Mononuclear cell (primary cell): ENCODE measurements around the gene CA4. TPM values are rescaled to one million over a fixed set of nuclear protein-coding genes. Genes with fewer than 3 reads are reported as not detected.

Experiments
- H3K27me3 ChIP-seq: 2 replicates; pipeline ENCODE4 v1.6.0; 2011; ENCODE audit warnings: low read length, control low read depth; ENCODE audit not compliant: insufficient read depth
- H3K4me1 ChIP-seq: 2 replicates; pipeline ENCODE4 v1.5.1; 2011; ENCODE audit warnings: mild to moderate bottlenecking, low read length, control low read depth; ENCODE audit not compliant: insufficient read depth
- H3K4me3 ChIP-seq: 2 replicates; pipeline ENCODE4 v1.5.1; 2011; ENCODE audit warnings: mild to moderate bottlenecking, low read length, moderate library complexity
- H3K9me3 ChIP-seq: 2 replicates; pipeline ENCODE4 v1.5.1; 2011; ENCODE audit warnings: low read depth, mild to moderate bottlenecking, control low read depth, low read length
- total RNA-seq: library from RNA; depleted of rRNA; stranded (reverse); fragments of >200 nt; gene quantifications from one replicate; pipeline ENCODE4 v1.2.3, GENCODE V29; 2012

CA4 gene
- total RNA-seq, 1 donor = not detected

- peaks cover 7% of the 10 kb centered on the region for H3K4me1 ChIP-seq
- no peaks in the 10 kb centered on the region for H3K9me3 ChIP-seq
- H3K27me3 ChIP-seq = no peaks in the 10 kb centered on the region
- H3K4me3 ChIP-seq = no peak overlapping the region
Measured at GRCh38 chr17:60158751-60159478, 9.1 kb downstream of the CA4 start.

- H3K9me3 ChIP-seq = no peaks in the 10 kb centered on the region
- H3K4me1 ChIP-seq = peaks cover 7% of the 10 kb centered on the region
- no peaks in the 10 kb centered on the region for H3K27me3 ChIP-seq
- H3K4me3 ChIP-seq = no peak overlapping the region
Measured at GRCh38 chr17:60159479-60159866, 9.7 kb downstream of the CA4 start.

GRCh38 chr17:60160829-60161501, 11.2 kb downstream of the CA4 start:
- H3K4me3 ChIP-seq = no peak overlapping the region
- no peaks in the 10 kb centered on the region for H3K27me3 ChIP-seq
- H3K9me3 ChIP-seq = no peaks in the 10 kb centered on the region
- peaks cover 7% of the 10 kb centered on the region for H3K4me1 ChIP-seq

GRCh38 chr17:60161598-60162330, 12.0 kb downstream of the CA4 start:
- no peaks in the 10 kb centered on the region for H3K9me3 ChIP-seq
- H3K27me3 ChIP-seq = no peaks in the 10 kb centered on the region
- H3K4me3 ChIP-seq = no peak overlapping the region
- peaks cover 7% of the 10 kb centered on the region for H3K4me1 ChIP-seq

- Histone ChIP-seq H3K4me3 (no peak overlapping the region), H3K4me1 (peaks cover 7% of the 10 kb centered on the region), H3K27me3 (no peaks in the 10 kb centered on the region), H3K9me3 (no peaks in the 10 kb centered on the region)
Measured at GRCh38 chr17:60163108-60163784, 13.5 kb downstream of the CA4 start.

- Histone ChIP-seq H3K9me3 (no peaks in the 10 kb centered on the region), H3K4me3 (no peak overlapping the region), H3K27me3 (no peaks in the 10 kb centered on the region), H3K4me1 (peaks cover 7% of the 10 kb centered on the region)
Measured at GRCh38 chr17:60164164-60164563, 14.4 kb downstream of the CA4 start.

- peaks cover 8% of the 10 kb centered on the region for H3K4me1 ChIP-seq
- H3K27me3 ChIP-seq = no peaks in the 10 kb centered on the region
- H3K4me3 ChIP-seq = no peak overlapping the region
- H3K9me3 ChIP-seq = no peaks in the 10 kb centered on the region
Measured at GRCh38 chr17:60164697-60165096, 14.9 kb downstream of the CA4 start.

GRCh38 chr17:60165223-60165622, 15.4 kb downstream of the CA4 start:
- no peaks in the 10 kb centered on the region for H3K27me3 ChIP-seq
- H3K4me1 ChIP-seq = peaks cover 14% of the 10 kb centered on the region
- H3K4me3 ChIP-seq = no peak overlapping the region
- H3K9me3 ChIP-seq = no peaks in the 10 kb centered on the region

GRCh38 chr17:60165971-60166370, 16.2 kb downstream of the CA4 start:
- H3K27me3 ChIP-seq = no peaks in the 10 kb centered on the region
- peaks cover 21% of the 10 kb centered on the region for H3K4me1 ChIP-seq
- H3K4me3 ChIP-seq = no peak overlapping the region
- no peaks in the 10 kb centered on the region for H3K9me3 ChIP-seq

- peaks cover 18% of the 10 kb centered on the region for H3K4me1 ChIP-seq
- H3K27me3 ChIP-seq = no peaks in the 10 kb centered on the region
- no peaks in the 10 kb centered on the region for H3K9me3 ChIP-seq
- no peak overlapping the region for H3K4me3 ChIP-seq
Measured at GRCh38 chr17:60167065-60167741, 17.4 kb downstream of the CA4 start.

- peaks cover 17% of the 10 kb centered on the region for H3K4me1 ChIP-seq
- H3K27me3 ChIP-seq = no peaks in the 10 kb centered on the region
- no peaks in the 10 kb centered on the region for H3K9me3 ChIP-seq
- H3K4me3 ChIP-seq = no peak overlapping the region
Measured at GRCh38 chr17:60168654-60169053, 18.9 kb downstream of the CA4 start.

GRCh38 chr17:60169921-60170817, 20.4 kb downstream of the CA4 start:
- no peaks in the 10 kb centered on the region for H3K27me3 ChIP-seq
- H3K9me3 ChIP-seq = no peaks in the 10 kb centered on the region
- peaks cover 17% of the 10 kb centered on the region for H3K4me1 ChIP-seq
- H3K4me3 ChIP-seq = no peak overlapping the region

- Histone ChIP-seq H3K4me1 (peaks cover 17% of the 10 kb centered on the region), H3K4me3 (no peak overlapping the region), H3K9me3 (no peaks in the 10 kb centered on the region), H3K27me3 (no peaks in the 10 kb centered on the region)
Measured at GRCh38 chr17:60170835-60171752, 21.3 kb downstream of the CA4 start.
